Astrocyte of the cerebellum (primary cell): ENCODE results near the gene RAB20.

ENCODE experiments used
- DNase-seq: peaks from one replicate; pipeline ENCODE4 v3.0.0-alpha.2; 2011; ENCODE audit warnings: low read depth
- H3K4me3 ChIP-seq: 2 replicates; pipeline ENCODE4 v1.5.1; 2011; ENCODE audit warnings: mild to moderate bottlenecking, low read depth, low read length, moderate library complexity
- in situ Hi-C: cut with HindIII; loops from 2 replicates; pipeline ENCODE4 v1.10.0; 2017; ENCODE audit warnings: low sequenced_read_pairs
- TF ChIP-seq, protein P1 (sequence below): IDR thresholded peaks from 2 replicates; pipeline ENCODE4 v1.5.1; 2012; ENCODE audit warnings: low read length, low read depth, moderate library complexity, mild to moderate bottlenecking; ENCODE audit errors: missing control alignments

RAB20 gene

DNA sequence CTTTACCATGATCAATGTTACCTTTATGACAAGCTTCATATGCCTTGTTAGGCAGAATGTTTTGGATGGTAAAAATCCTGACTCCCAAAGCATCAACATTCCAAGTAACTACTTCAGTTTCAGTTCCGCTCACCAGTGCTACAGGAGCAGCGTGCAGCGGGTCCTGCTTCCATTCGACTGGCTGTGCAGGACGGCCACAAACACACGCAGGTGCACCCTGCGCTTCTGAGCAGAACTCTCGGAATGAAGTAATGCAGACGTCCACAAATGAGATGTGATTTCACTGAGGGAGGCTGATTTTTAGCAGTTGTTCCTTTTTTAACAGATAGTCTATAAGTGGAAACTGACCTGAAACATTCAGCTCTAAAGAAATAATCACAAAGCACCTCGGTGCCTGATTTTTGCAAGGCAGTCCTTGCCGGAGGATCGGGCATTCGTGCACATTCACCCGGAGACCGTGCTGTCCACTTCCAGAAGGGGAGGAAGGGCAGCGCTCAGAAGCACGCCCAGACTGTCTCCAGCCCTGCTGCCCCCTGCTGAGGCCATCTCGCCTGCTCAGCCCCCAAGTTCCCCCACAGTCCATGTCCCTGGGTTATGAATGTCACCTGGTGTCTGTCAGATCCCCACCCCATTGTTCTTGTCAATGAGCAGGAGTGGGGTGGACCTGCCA, 85.8 kb downstream of the RAB20 start:
- in situ Hi-C loops: no loop called here
- DNase-seq: no peak
- TF ChIP-seq, protein P1, sequence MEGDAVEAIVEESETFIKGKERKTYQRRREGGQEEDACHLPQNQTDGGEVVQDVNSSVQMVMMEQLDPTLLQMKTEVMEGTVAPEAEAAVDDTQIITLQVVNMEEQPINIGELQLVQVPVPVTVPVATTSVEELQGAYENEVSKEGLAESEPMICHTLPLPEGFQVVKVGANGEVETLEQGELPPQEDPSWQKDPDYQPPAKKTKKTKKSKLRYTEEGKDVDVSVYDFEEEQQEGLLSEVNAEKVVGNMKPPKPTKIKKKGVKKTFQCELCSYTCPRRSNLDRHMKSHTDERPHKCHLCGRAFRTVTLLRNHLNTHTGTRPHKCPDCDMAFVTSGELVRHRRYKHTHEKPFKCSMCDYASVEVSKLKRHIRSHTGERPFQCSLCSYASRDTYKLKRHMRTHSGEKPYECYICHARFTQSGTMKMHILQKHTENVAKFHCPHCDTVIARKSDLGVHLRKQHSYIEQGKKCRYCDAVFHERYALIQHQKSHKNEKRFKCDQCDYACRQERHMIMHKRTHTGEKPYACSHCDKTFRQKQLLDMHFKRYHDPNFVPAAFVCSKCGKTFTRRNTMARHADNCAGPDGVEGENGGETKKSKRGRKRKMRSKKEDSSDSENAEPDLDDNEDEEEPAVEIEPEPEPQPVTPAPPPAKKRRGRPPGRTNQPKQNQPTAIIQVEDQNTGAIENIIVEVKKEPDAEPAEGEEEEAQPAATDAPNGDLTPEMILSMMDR: no peak
- no peak overlapping the region for H3K4me3 ChIP-seq

DNA sequence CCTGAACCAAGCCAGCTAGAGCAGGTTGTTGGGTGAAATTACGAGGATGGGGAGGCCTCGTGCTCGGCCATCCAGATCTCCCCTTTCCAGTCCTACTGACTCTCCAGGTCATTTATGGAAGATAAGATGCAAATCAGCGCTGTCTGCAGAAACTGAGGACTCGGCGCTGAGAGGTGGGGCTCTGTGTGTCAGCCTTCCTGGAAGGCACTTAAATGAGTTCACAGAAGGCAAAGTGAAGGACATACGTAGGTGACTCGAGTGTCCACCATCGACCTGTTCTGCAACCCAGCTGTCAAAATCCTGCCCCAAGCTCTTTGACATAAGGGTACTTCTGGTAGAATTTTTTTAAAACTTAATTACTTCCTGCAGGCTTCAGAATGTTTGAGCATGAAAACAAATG, 86.4 kb downstream of the RAB20 start:
- no peak for DNase-seq
- in situ Hi-C loops: no loop called here
- H3K4me3 ChIP-seq: no peak overlapping the region
- TF ChIP-seq, protein P1: no peak

DNA sequence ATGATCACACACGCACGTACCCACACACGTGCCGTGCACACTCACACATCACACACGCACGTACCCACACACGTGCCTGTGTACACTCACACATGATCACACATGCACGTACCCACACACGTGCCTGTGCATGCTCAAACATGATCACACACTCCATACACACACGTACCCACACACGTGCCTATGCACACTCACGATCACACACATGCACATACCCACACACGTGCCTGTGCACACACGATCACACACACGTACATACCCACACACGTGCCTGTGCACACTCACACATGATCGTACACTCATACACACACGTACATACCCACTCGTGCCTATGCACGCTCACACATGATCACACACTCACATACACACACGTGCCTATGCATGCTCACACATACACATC, 86.8 kb downstream of the RAB20 start:
- no peak overlapping the region for H3K4me3 ChIP-seq
- TF ChIP-seq, protein P1: no peak
- no peak for DNase-seq
- in situ Hi-C loops: no loop called here
